Measurements from ENCODE around the gene ATP1A4.

The ATP1A4 gene

DNA sequence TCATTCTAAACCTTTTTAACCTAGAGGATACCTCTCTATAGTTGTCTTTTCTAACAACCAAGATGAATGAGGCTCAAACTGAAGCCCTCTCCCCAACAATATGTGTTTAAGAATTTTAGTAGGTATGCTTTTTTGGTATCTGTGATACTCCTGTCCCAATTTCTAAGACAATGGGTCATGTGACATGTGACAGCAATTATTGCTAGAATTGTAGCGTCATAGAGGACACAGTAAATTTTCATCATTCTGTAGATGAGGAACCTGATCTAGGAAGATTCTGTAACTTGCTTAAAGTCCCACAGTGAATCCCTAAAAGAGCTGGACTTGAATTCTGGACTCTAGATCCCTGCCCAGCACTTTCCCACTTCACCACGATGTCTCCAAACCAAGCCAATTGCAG, 27.3 kb downstream of the ATP1A4 start:
- peak in 1 of 2 donors; percentile 32 for DNase-seq

DNA sequence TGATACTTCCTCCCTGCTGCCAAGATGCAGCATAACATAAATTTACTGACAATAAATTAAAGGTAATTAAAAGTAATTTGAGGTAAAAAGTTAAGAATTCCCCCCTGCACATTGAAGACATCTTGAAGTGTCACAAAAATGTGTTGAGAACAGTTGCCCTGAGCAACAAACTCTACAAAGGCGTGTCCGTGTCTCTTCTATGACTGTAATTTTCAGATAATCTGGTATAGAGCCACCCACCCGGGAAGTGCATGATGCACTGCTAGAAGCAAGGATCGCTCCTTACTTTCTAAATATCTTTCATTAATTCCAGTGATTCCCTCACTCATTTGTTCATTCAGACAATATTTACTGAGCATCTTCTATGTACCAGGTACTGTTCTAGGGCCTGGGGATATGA, 27.9 kb downstream of the ATP1A4 start:
- no peak for DNase-seq

DNA sequence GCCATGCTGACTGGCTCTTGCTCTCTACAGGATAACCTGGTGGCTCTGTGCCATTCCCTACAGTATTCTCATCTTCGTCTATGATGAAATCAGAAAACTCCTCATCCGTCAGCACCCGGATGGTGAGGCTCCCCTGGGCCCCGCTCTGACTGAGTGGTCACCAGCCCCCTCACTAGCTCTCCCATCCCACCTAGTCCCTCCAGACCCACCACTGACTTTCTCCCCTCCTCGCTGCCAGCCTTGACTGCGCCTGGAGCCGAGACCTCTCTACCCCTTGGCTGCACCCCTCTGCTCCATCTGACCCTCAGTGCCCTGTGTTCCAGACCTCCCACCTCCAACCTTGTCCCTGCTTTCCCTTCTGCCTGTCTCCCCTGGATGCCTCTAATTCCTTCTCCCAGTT, 34.8 kb downstream of the ATP1A4 start:
- no peak for DNase-seq

DNA sequence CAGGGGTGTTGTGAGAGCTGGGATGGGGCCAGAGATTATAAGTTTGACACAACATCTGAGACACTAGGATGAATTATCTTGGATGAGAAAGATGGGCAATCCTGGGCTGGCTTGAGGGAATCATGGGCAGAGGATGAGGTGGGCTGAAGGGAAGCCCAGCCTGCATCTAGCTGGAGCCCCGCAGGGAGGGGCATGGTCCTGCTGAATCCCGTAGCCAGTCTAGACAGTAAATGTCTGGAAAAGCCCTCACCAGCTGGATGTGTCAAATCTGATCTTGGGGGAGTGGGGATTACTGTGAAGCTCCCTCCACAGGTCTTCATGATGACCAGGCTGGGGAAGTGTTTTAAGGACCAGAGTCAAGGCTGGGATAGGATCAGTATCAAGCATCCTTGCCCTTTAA, 35.3 kb downstream of the ATP1A4 start:
- no peak for DNase-seq

DNA sequence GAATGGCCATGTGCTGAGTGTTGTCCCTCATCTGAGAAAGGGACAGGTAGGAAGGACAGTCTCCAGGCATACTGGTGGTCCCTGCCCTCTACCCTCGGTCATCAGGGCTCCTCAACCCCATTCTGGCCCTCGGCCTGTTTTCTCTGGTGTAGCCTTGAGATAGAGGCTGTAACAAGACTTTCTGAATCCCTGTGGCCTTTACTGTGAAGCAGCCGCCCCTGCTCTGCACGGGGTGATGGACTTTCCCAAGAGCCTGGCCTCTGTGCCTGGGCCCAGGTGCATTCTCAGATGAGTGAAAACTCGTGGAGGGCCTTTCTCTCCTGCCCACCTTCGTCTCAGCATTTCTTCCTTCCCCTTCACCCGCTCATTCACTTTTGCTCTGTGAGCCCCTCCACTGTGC, 36.0 kb downstream of the ATP1A4 start:
- no peak for DNase-seq

DNA sequence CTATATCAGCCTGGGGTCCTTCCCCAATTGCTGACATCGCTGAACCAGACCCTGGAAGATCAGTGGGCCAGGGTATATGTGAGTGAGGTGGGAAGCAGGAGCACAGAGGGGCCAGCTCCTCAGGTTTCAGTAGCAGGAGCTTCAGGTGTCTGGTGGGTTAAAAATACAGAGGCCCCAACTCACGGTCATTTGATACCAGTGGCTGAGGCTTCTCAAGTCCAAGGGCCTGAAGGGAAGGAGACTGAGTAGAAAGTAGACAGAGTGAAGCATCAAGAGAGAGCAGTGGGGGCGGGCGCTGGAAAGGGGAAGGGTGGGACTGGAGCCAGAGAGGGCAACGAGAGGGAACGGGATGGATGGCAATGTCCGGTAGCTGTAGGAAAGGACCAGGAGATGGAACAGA, 36.9 kb downstream of the ATP1A4 start:
- DNase-seq, result no peak

DNA sequence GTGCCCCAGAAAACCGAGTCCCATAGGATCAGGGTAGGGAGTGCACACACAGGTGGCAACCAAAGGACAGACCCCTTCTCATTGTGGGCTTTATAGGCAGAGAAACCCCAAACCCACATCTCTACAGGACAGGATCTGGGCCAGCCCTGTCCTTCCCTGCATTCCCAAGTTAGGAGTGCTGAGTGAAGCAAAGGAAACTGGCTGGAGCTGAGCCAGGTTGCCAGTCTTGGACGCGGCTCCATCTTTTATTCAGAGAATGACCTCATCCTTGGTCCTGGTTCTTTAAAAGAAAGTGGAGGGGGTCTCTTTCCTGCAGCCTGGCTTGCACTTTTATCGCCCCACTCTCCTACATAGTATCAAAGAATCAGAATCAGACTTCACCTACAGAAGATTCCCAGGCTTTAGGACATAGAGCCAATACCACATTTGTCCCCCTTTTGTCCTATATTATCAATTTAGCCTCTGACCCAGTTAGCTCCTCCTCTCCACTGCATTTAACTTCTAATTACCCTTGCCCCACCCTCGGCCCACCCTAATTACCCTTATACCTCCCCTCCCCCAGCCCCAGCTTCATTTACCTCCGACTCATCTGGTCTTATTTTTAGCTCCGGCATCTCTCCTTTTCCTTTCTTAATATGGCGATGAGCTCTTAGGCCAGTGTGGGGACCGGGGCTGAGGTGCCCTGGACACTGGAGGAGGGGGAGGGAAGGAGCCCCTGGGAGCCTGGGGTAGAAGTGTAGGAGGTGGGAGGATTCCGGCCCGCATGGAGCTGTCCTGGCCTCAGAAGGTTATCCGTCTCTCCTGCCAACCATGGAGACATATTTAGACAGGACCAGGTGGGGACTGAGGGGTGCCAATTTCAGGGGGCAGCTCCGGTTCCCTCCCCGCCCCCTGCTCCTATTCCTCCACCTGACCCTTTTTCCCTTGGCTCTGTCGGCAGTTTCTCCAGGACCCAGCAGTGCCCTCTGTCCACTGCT, 38.5 kb downstream of the ATP1A4 start, which contains the start of gene CASQ1:
TSS of gene CASQ1 (plus strand) at position 927 of the 977 bp plus-strand sequence. CDS start 177 bp downstream, outside the sequence.
- DNase-seq, result no peak

DNA sequence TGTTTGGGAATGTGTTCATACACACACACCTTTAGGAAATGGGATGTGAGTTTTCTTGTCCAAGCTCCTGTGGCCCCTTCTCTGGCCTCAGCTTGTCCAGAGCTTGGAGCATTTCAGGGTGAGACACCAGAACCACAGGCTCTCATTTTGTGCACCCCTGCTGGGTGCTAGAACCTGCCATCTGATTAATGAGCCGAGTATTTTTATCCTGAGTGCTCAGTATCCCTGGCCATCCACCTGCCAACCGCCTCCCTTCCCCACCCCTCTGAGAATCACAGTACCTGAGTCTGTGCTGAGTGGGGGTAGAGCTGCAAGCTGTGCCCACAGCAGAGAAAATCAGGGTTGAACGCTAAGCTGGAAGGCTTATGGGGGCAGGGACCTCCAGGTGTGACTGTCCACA, 40.4 kb downstream of the ATP1A4 start:
- DNase-seq, result no peak

DNA sequence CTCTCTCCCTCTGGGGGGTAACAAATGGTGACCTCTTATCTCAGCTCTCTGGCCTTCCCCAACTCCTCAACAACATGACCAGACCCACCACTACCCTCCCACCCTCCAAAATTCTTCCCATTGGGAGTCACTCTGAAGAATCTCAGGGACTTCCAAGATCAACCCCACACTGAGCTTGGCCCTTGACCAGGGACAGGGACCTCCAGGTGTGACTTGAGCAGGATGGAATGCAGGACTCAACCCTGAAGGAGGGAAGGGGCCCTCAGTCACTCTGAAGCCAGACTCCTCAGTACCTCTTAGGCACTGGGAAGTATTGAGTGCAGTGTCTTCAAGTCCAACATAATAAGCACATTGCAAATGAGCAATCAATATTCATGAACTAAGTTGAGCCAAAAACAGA, 40.8 kb downstream of the ATP1A4 start:
- DNase-seq, result no peak

DNA sequence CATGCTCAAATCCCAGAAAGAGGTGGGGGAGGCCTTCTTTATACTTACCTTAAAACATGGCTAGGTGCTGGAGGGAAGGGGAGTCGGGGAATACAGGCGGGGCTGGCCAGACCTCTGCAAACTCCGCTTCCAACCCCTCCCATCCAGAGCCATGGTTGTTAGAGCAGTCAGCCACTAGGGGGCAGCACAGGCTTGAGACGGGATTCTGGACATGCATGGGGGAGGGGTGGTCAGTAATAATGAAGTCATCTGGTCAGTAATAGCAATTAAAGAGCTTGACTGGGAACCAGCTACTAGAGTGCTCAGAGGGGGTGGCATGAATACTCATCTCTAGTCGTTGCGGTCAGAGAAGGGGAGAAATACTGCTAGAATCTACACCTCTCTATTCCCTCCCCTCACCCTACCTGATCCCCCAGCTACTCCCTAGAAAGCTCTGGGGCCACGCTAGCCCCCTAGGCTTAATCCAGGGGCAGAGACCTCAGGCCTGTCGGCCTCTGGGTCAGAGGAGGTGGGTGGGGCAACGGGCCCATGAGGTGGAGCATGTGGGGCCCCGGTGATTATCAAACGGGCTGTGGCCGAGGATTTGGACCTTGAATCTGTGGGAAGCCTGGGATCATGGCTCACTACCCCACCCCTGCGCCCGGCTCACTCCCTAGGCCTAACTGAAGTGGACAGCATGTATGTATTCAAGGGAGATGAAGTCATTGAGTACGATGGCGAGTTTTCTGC, 41.9 kb downstream of the ATP1A4 start:
- DNase-seq, result peak; percentile 73 to 99

DNA sequence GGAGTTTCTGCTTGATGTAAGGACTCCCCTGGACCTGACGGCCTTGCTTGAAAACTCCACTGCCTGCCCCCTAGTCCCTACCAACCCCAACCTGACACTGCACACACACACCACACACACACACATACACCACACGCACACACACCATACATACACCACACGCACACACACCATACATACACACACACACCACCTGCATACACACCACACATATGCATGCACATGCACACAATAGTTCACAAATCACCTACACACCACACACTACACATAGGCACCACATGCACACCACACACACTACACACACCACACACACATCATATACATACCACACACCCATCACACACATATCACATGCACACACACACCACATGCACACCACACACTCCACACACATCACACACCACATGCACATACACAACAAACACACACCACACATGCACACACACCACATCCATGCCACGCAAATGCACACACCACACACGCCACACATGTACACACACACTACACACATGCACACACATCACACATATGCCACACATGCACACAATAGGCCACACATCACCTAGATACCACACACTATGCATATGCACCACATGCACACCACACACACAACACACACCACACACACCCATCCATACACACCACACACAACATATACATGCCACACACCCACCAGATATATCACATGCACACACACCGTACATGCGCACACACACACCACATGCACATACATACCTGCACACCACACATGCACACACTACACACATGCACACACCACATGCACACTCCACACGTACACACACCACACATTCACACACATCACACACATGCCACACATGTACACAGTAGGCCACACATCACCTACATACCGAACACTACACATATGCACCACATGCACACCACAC, 42.7 kb downstream of the ATP1A4 start:
- DNase-seq, result no peak

DNA sequence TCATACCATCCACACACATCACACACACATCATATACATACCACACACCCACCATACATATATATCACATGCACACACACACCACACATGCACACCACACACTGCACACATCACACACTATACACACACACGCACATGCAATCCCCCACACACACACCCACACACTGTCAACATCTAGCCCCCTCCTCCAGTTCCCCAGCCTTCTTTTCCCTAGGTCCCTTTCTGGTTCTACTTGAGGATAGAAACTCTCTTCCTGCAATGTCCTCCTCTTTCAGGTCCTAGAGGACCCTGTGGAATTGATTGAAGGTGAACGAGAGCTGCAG, 43.3 kb downstream of the ATP1A4 start:
- DNase-seq, result no peak

DNA sequence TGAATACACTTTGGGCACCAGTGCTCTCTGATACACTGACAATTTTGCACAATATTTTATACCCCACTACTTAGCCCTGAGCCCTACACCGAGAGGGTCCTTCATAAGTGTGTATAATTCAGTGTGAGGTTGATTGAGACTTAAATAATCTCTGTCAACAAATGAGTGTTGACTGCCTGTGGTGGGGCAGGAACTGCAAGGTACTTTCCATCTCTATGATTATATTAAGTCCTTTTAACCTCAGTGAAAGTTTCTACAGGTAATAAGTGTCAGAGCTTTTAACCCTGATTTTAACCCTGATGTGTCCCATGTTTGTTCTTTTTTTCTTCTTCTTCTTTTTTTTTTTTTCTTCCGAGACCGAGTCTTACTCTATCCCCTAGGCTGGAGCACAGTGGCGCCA, 44.7 kb downstream of the ATP1A4 start:
- no peak for DNase-seq

DNA sequence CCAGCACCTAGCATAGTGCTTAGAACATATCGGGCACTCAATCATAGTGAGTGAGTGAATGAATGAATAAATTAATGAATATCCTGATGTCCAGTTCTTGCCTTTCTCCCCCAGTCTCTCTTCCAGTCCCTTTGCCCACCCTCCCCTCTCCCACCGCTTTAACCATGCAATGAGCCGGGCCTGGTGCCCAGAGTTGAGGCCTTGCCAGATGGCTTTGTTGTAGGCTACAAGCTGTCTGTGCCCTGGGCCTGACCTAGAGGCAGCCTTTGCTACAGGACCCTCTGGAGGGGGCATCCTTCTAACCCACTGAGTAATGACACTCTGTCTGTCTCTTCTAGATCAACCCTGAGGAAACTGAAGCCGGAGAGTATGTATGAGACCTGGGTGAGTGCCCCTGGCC, 45.8 kb downstream of the ATP1A4 start:
- no peak for DNase-seq

DNA sequence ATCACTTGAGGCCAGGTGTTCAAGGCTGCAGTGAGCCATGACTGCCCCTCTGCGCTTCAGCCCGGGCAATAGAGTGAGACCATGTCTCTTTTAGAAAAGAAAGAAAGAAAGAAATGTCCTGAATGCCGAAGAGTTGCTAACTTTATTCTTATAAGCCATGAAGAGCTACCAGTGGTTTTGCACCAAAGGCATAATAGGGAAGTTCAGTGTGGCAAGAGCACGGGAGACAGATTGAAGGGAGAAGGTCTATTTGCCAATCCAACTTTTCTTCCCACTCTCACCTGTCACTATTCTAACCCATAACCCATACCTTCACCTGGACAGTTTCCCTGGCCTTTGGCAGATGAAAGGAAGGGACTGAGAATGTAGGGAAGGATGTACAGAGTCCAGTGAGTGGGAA, 49.4 kb downstream of the ATP1A4 start:
- peak in 1 of 2 donors; percentile 34 for DNase-seq

DNA sequence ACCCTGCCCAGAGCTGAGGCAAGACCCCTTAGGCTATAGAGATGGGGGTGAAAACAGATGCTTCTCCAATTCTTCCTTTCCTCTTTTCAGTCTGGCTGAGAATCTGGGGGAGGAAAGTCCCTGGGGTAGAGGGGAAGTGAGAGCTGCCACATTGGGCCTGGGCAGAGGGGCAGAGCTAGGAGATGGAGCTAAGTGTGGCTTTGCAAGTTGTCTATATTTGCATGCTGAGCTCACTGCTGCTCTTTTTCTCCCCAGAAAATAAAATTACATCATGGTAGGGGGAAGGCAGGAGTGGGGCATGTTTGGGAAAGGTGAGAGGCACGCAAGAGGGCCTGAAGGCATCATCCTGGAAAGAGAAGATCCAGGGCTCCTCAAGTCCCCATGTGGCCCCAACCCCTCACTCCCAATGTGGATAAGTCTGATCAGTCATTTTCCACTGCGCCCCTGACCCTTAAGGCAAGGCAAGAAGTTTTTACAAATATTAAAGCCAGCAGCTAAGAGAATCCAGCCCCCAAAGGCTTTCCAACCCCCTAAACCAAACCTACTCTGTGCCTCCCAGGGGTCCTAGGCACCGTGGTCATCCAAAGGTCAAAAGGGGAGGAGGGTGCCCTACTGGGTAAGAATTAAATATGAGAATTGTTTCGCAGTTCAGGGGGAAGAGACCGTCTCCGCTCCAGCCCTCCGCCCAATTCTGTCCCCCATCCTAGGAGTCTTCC, 53.3 kb downstream of the ATP1A4 start:
- DNase-seq, result peak; percentile 89 to 95

DNA sequence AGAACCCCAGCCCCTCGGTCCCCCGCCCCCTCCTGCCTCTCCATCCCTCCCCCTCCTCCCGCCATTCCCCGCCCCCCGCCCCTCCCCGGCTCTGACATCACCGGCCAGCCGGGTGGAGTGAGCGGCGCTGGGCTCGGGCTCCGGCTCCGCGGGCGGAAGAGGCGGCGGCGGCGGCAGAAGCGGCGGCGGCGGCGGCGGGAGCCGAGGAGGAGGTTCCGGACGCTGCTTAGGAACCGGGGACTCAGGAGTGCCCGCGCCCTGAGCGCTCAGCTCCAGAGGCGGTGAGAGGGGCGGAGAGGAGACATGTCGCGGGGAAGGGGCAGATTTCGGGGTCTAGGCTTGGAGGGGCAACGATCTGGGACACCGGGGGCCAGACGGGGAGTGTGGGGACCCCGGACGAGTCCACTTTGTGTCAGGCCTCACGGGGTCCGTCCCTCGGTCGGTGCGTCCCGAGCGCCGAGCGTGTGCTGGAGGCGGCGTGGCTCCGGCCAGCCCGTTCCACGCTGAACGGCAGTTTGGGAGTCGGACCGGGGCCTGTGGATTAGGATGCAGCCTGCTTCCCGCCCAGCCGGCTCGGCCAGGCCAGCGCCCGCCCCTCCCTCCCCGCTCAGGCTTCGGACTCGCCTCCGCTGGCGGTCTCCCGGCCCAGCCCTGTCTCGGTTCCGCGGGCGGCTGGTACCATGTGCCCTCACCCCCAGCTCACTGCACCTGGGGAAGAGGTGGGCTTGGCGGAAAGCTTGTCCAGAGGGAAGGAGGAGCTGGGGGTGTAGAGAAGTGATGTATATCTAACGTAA, 54.0 kb downstream of the ATP1A4 start, which contains the start of gene PEA15:
TSS of gene PEA15 (plus strand) at position 143 of the 794 bp plus-strand sequence. CDS start 6,161 bp downstream, outside the sequence.
- DNase-seq, result peak; percentile 31 to 71

DNA sequence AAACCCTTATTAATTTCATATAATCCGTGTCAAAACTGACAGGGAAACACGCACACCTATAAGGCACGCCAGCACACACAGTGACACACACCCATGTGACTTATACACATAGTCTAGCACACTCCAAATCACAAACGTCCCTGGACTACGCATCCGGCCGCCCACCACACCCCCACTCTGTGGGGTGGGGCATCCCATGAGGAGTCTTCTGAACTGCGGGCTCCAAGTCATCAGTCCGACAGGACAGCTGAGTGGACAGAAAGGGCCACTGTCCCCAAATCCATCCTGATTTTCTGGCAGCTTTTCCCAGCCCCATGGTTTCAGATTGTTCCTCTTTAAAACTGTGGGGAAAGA, 54.6 kb downstream of the ATP1A4 start:
- peak; percentile 64 to 86 for DNase-seq

DNA sequence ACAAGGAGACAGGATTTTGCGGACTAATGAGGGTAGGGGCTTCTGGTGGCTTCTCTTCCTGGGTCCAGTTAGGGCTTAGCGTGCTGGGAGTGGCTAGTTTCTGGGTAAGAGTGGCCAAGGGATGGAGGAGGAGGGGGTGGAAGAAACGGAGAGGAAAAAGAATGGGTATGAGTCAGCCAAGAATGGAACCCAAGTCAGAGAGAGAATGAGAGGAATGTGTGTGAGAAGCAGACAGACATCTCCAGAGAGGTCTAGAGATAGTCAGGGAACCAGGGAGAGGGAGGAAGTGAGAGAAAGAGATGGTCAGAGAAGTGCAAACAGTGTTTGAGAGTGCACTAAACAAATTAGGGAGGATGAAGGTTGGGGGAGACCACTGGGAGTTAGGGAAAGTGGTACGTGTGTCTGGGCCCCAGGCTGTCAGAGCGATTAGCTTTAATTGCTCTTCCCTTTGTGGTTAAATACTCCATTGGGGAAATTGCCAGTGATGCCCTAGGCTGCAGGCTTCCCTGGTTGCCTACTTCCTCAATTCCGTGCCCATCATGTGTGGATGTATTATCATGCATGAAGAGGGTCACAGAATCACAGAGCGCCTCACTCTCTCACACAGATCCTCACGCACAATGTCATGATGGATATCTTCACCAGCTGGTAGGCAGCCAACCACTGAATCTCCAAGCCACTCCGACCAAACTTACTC, 55.2 kb downstream of the ATP1A4 start:
- DNase-seq, result peak; percentile 51 to 68

DNA sequence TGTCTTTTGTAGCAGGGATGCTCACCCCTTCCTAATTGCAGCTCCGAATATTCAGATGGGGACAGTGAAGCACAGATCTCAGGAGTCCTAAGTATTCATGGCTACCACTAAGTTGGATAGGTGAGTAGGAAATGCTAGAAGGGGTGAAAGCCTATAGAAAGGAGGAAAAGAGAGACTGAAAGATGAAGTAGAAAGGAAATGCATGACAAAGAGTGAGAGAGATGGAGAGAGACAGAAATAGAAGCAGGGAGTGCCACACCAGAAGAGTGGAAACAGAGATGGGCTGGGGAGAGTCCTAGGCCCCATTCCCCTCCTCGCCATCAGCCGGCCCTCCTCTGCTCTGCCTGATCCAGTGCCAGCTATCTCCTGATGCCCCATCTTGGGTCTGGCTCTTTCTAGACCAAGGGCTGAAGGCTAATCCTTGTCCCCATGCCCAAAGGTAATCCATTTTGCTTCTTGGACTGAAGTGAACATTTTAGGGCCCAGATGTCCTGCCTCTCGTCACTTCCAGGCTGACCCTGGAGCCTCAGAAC, 55.8 kb downstream of the ATP1A4 start:
- DNase-seq, result no peak
